Fibroblast of lung (primary cell): ENCODE data around the gene MPHOSPH10. TPM values are rescaled to one million over a fixed set of nuclear protein-coding genes. Genes with fewer than 3 reads are reported as not detected.

Experiments
- DNase-seq, 2 donors: peaks; one replicate each; pipeline versions ENCODE4 v3.0.0 to v3.0.0-alpha.2; 2010; ENCODE audit warnings: low read depth in 2 of 2
- H2AFZ ChIP-seq: 2 replicates; pipeline ENCODE4 v1.5.1; 2012; ENCODE audit warnings: low read length, control low read depth, inconsistent platforms
- H3K27ac ChIP-seq: 2 replicates; pipeline ENCODE4 v1.5.1; 2011; ENCODE audit warnings: low read length, control low read depth; ENCODE audit not compliant: insufficient read depth
- H3K27me3 ChIP-seq: 2 replicates; pipeline ENCODE4 v1.5.1; 2011; ENCODE audit warnings: mild to moderate bottlenecking, low read length; ENCODE audit not compliant: control insufficient read depth, insufficient read depth
- H3K36me3 ChIP-seq: 2 replicates; pipeline ENCODE4 v1.5.1; 2011; ENCODE audit warnings: low read length; ENCODE audit not compliant: control insufficient read depth, insufficient read depth
- H3K4me1 ChIP-seq: 2 replicates; pipeline ENCODE4 v1.5.1; 2011; ENCODE audit warnings: low read length; ENCODE audit not compliant: control insufficient read depth, insufficient read depth; ENCODE audit errors: extremely low read depth
- H3K4me2 ChIP-seq: 2 replicates; pipeline ENCODE4 v1.5.1; 2011; ENCODE audit warnings: low read length, control low read depth; ENCODE audit not compliant: insufficient read depth; ENCODE audit errors: extremely low read depth
- H3K4me3 ChIP-seq, 4 experiments: fragments of 200-600 bp in 1 of 4; sonication (generic) in 1 of 4; replicated peaks in 1 of 4; 2 replicates each; pipeline ENCODE4 v1.5.1; 2011 to 2016; ENCODE audit warnings: low read length in 4 of 4, low read depth in 3 of 4, mild to moderate bottlenecking in 3 of 4, control low read depth in 2 of 4, inconsistent platforms in 1 of 4, mixed read lengths in 1 of 4; ENCODE audit not compliant: insufficient read depth in 1 of 4; ENCODE audit errors: control extremely low read depth in 1 of 4
- H3K79me2 ChIP-seq: 2 replicates; pipeline ENCODE4 v1.5.1; 2012; ENCODE audit warnings: mild to moderate bottlenecking, low read length, inconsistent platforms; ENCODE audit not compliant: control insufficient read depth, insufficient read depth
- H3K9ac ChIP-seq: 2 replicates; pipeline ENCODE4 v1.5.1; 2011; ENCODE audit warnings: mild to moderate bottlenecking, low read length, control low read depth; ENCODE audit not compliant: insufficient read depth
- H3K9me3 ChIP-seq: 2 replicates; pipeline ENCODE4 v1.5.1; 2012; ENCODE audit warnings: low read depth, low read length; ENCODE audit not compliant: control insufficient read depth, insufficient read depth
- H4K20me1 ChIP-seq: 2 replicates; pipeline ENCODE4 v1.5.1; 2011; ENCODE audit warnings: low read length; ENCODE audit not compliant: control insufficient read depth, insufficient read depth; ENCODE audit errors: extremely low read depth
- CTCF ChIP-seq, 2 donors: IDR thresholded peaks in 1 of 2; conservative IDR thresholded peaks in 1 of 2; 1 replicate in 1 of 2; 2 replicates in 1 of 2; pipeline ENCODE4 v1.5.1; 2011 to 2012; ENCODE audit warnings: low read length in 2 of 2, control low read depth in 1 of 2, inconsistent platforms in 1 of 2, low read depth in 1 of 2, mild to moderate bottlenecking in 1 of 2
- EZH2 ChIP-seq: IDR thresholded peaks from 2 replicates; pipeline ENCODE4 v1.5.1; 2012; ENCODE audit warnings: low read length, control low read depth, mild to moderate bottlenecking; ENCODE audit errors: missing control alignments
- polyA plus RNA-seq, 2 donors: library from polyadenylated mRNA; depleted of rRNA in 1 of 2; stranded (reverse) in 1 of 2; unstranded in 1 of 2; fragments of >200 nt; gene quantifications; 2 replicates each; pipeline ENCODE4 v1.2.1, GENCODE V29; 2011 to 2012; ENCODE audit warnings: missing spikeins in 1 of 2
- total RNA-seq: library from RNA; depleted of rRNA; stranded (reverse); fragments of >200 nt; gene quantifications from 2 replicates; pipeline ENCODE4 v1.2.1, GENCODE V29; 2014

Gene MPHOSPH10
- total and polyA plus RNA-seq, 2 donors (not counting 1 experiment from before 2014, with no cell fraction given), result 14.7 to 26.2 TPM

DNA sequence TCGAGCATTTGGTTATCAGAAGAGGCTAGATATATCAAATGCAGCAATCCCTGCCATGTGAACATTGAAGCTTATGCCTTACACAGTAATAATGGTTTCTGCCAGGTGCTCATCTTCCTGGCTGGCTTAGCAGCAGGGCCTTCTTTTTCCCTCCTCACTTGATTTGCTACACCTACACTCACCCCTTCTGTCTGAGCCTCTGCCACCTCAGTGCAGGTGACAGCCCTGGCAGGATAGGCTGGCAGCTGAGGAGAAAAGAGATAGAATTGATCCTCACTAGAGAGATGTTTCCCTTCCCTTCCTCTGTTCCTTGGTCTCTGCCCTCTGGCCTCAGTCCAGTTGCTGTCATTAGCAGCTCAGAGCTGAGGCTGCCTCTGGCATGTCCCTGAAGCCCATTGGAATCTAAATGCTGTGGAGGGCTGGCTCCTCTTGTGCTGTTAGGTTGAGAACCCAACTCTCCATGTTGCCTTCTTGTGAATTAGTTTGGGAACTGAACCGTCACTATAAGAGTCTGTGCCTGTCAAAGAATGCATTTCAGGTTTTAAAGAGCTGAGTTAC, 18.2 kb downstream of the MPHOSPH10 start:
- no peaks in the 10 kb centered on the region for H3K27me3 ChIP-seq

GRCh38 chr2:71150082-71150816, 19.8 kb downstream of the MPHOSPH10 start:
- H4K20me1 ChIP-seq, result no peaks in the 10 kb centered on the region
- H3K27me3 ChIP-seq, result peaks cover 5% of the 10 kb centered on the region
- no peak overlapping the region for H3K4me3 ChIP-seq
- H3K79me2 ChIP-seq, result no peaks in the 10 kb centered on the region
- H3K9ac ChIP-seq, result no peak overlapping the region
- H3K9me3 ChIP-seq, result no peaks in the 10 kb centered on the region
- no peak overlapping the region for H3K27ac ChIP-seq
- no peaks in the 10 kb centered on the region for H3K4me1 ChIP-seq
- DNase-seq, result no peak
- H3K36me3 ChIP-seq, result peaks cover 2% of the 10 kb centered on the region
- no peak overlapping the region for H2AFZ ChIP-seq
- no peak for TF ChIP-seq EZH2
- TF ChIP-seq CTCF (conservative IDR thresholded peaks at IDR 0.05 in 1 of 2, IDR thresholded peaks at IDR 0.05 in 1 of 2; ENCODE audit: low read depth in 1 of 2, low read length in 2 of 2), result no peak
- H3K4me2 ChIP-seq, result no peak overlapping the region

More for the DNA sequence above, 18.2 kb downstream of the MPHOSPH10 start:
- H3K27ac ChIP-seq, result no peak overlapping the region
- H3K36me3 ChIP-seq, result peaks cover 2% of the 10 kb centered on the region
- H3K4me3 ChIP-seq, result no peak overlapping the region
- DNase-seq, result no peak
- no peak overlapping the region for H3K9ac ChIP-seq
- H2AFZ ChIP-seq, result no peak overlapping the region
- no peaks in the 10 kb centered on the region for H3K4me1 ChIP-seq
- no peaks in the 10 kb centered on the region for H3K79me2 ChIP-seq
- no peaks in the 10 kb centered on the region for H3K9me3 ChIP-seq
- no peaks in the 10 kb centered on the region for H4K20me1 ChIP-seq
- no peak overlapping the region for H3K4me2 ChIP-seq
- TF ChIP-seq CTCF (conservative IDR thresholded peaks at IDR 0.05 in 1 of 2, IDR thresholded peaks at IDR 0.05 in 1 of 2; ENCODE audit: low read depth in 1 of 2, low read length in 2 of 2) (no peak), EZH2 (no peak)

- no peak for DNase-seq
- H3K4me3 ChIP-seq, result no peak overlapping the region
- H3K27ac ChIP-seq, result no peak overlapping the region
- H2AFZ ChIP-seq, result no peak overlapping the region
- no peaks in the 10 kb centered on the region for H3K9me3 ChIP-seq
- TF ChIP-seq EZH2 (no peak), CTCF (conservative IDR thresholded peaks at IDR 0.05 in 1 of 2, IDR thresholded peaks at IDR 0.05 in 1 of 2; ENCODE audit: low read depth in 1 of 2, low read length in 2 of 2) (no peak)
- no peaks in the 10 kb centered on the region for H3K4me1 ChIP-seq
- H3K36me3 ChIP-seq, result peaks cover 2% of the 10 kb centered on the region
- peaks cover 5% of the 10 kb centered on the region for H3K27me3 ChIP-seq
- no peaks in the 10 kb centered on the region for H3K79me2 ChIP-seq
- H3K9ac ChIP-seq, result no peak overlapping the region
- no peaks in the 10 kb centered on the region for H4K20me1 ChIP-seq
- H3K4me2 ChIP-seq, result no peak overlapping the region
Observed at GRCh38 chr2:71151620-71152019, 21.2 kb downstream of the MPHOSPH10 start.
